ENCODE results near the gene GSG1L. TPM values are rescaled to one million over a fixed set of nuclear protein-coding genes. Genes with fewer than 3 reads are reported as not detected.

GSG1L gene
- total RNA-seq, 4 donors from 2014 or later = not detected

- no peak for DNase-seq (ENCODE audit: low spot score)
- TF ChIP-seq CTCF (IDR thresholded peaks at IDR 0.05) = no peak
- ATAC-seq (ENCODE audit: low FRiP score) = no peak
Measured at GRCh38 chr16:28087140-28087660, 23.7 kb upstream of the GSG1L start.

- TF ChIP-seq CTCF (IDR thresholded peaks at IDR 0.05) = no peak
- DNase-seq (ENCODE audit: low spot score) (no peak), ATAC-seq (ENCODE audit: low FRiP score) (no peak)
Measured at GRCh38 chr16:28086186-28087139, 22.9 kb upstream of the GSG1L start.

GRCh38 chr16:28085389-28086171, 22.1 kb upstream of the GSG1L start:
- no peak for TF ChIP-seq CTCF (IDR thresholded peaks at IDR 0.05)
- no peak for DNase-seq (ENCODE audit: low spot score)
- ATAC-seq (ENCODE audit: low FRiP score) = no peak

- no peak for DNase-seq (ENCODE audit: low spot score)
- no peak for ATAC-seq (ENCODE audit: low FRiP score)
- TF ChIP-seq CTCF (IDR thresholded peaks at IDR 0.05) = no peak
Measured at GRCh38 chr16:28084209-28084608, 20.7 kb upstream of the GSG1L start.

- DNase-seq (ENCODE audit: low spot score) (no peak), ATAC-seq (ENCODE audit: low FRiP score) (no peak)
Measured at GRCh38 chr16:28082624-28083023, 19.1 kb upstream of the GSG1L start.

More at GRCh38 chr16:28082624-28083023, 19.1 kb upstream of the GSG1L start:
- TF ChIP-seq CTCF (IDR thresholded peaks at IDR 0.05) = no peak

Data from omental fat pad (tissue), 4 donors.